Suprapubic skin (tissue), 3 donors: ENCODE measurements around the gene SERGEF.

Experiments used
- CTCF ChIP-seq, 2 donors: fragments of 200-600 bp in 1 of 2; fragments of 450-650 bp in 1 of 2; sonication (generic) in 1 of 2; IDR thresholded peaks; one replicate each; pipeline ENCODE4 v1.5.1; 2016 to 2019; ENCODE audit warnings: antibody characterized with exemption in 2 of 2, mild to moderate bottlenecking in 1 of 2, moderate library complexity in 1 of 2
- POLR2A ChIP-seq, 2 donors: fragments of 450-650 bp; IDR thresholded peaks; one replicate each; pipeline ENCODE4 v1.6.1; 2017; ENCODE audit warnings: antibody characterized with exemption in 2 of 2, mild to moderate bottlenecking in 2 of 2, moderate library complexity in 2 of 2

GRCh38 chr11:17822401-17822781, 190.5 kb downstream of the SERGEF start:
- TF ChIP-seq POLR2A (IDR thresholded peaks at IDR 0.05): no peak
- no peak for TF ChIP-seq CTCF (IDR thresholded peaks at IDR 0.05)
